ENCODE data around the gene NAA60.

NAA60 gene

GRCh38 chr16:3467182-3467581, 23.7 kb downstream of the NAA60 start:
- Histone ChIP-seq H3K36me3 (ENCODE audit: insufficient read depth, low read length) (peaks cover 4% of the 10 kb centered on the region; the same call in 1 of the 2 replicates), H3K27me3 (ENCODE audit: insufficient read depth, low read length, poor library complexity, severe bottlenecking) (no peaks in the 10 kb centered on the region), H3K4me3 (ENCODE audit: low read length, poor library complexity, severe bottlenecking) (no peak overlapping the region), H3K79me2 (ENCODE audit: insufficient read depth, low read length) (peaks cover 75% of the 10 kb centered on the region; the same call in 1 of the 2 replicates), H3K4me2 (ENCODE audit: low read depth, low read length, poor library complexity, severe bottlenecking) (no peak overlapping the region), H3K9ac (ENCODE audit: low read depth, low read length, poor library complexity, severe bottlenecking) (no peak overlapping the region), H4K20me1 (ENCODE audit: insufficient read depth, low read length, poor library complexity, severe bottlenecking) (no peaks in the 10 kb centered on the region), H3F3A (ENCODE audit: low read depth) (no peaks in the 10 kb centered on the region), H3K9me3 (ENCODE audit: insufficient read depth, low read depth, low read length) (no peaks in the 10 kb centered on the region), H3K4me1 (ENCODE audit: insufficient read depth, low read length, poor library complexity, severe bottlenecking) (peaks cover 4% of the 10 kb centered on the region), H3K9me2 (replicated peaks; ENCODE audit: low read depth, low read length) (no peaks in the 10 kb centered on the region), H2AFZ (ENCODE audit: low read length) (no peak overlapping the region)
- TF ChIP-seq CTCF (conservative IDR thresholded peaks at IDR 0.05; ENCODE audit: low read length) = no peak

GRCh38 chr16:3467921-3468320, 24.4 kb downstream of the NAA60 start:
- Histone ChIP-seq H3K4me3 (ENCODE audit: low read length, poor library complexity, severe bottlenecking) (no peak overlapping the region), H3K4me1 (ENCODE audit: insufficient read depth, low read length, poor library complexity, severe bottlenecking) (peaks cover 4% of the 10 kb centered on the region), H3K9me3 (ENCODE audit: insufficient read depth, low read depth, low read length) (no peaks in the 10 kb centered on the region), H3K36me3 (ENCODE audit: insufficient read depth, low read length) (peaks cover 4% of the 10 kb centered on the region; the same call in 1 of the 2 replicates), H4K20me1 (ENCODE audit: insufficient read depth, low read length, poor library complexity, severe bottlenecking) (no peaks in the 10 kb centered on the region), H3K27me3 (ENCODE audit: insufficient read depth, low read length, poor library complexity, severe bottlenecking) (no peaks in the 10 kb centered on the region), H3K9ac (ENCODE audit: low read depth, low read length, poor library complexity, severe bottlenecking) (no peak overlapping the region), H2AFZ (ENCODE audit: low read length) (no peak overlapping the region), H3K9me2 (replicated peaks; ENCODE audit: low read depth, low read length) (no peaks in the 10 kb centered on the region), H3K79me2 (ENCODE audit: insufficient read depth, low read length) (peaks cover 68% of the 10 kb centered on the region; the same call in 1 of the 2 replicates), H3F3A (ENCODE audit: low read depth) (no peaks in the 10 kb centered on the region), H3K4me2 (ENCODE audit: low read depth, low read length, poor library complexity, severe bottlenecking) (no peak overlapping the region)
- TF ChIP-seq CTCF (conservative IDR thresholded peaks at IDR 0.05; ENCODE audit: low read length) (no peak), EZH2phosphoT487 (IDR thresholded peaks at IDR 0.05; ENCODE audit: borderline replicate concordance) (no peak)

GRCh38 chr16:3468501-3468900, 25.0 kb downstream of the NAA60 start:
- Histone ChIP-seq H3K79me2 (ENCODE audit: insufficient read depth, low read length) (peaks cover 62% of the 10 kb centered on the region; the same call in 1 of the 2 replicates), H2AFZ (ENCODE audit: low read length) (no peak overlapping the region), H4K20me1 (ENCODE audit: insufficient read depth, low read length, poor library complexity, severe bottlenecking) (no peaks in the 10 kb centered on the region), H3K4me1 (ENCODE audit: insufficient read depth, low read length, poor library complexity, severe bottlenecking) (peaks cover 4% of the 10 kb centered on the region), H3K36me3 (ENCODE audit: insufficient read depth, low read length) (peaks cover 4% of the 10 kb centered on the region; the same call in 1 of the 2 replicates), H3K4me2 (ENCODE audit: low read depth, low read length, poor library complexity, severe bottlenecking) (no peak overlapping the region), H3K9me2 (replicated peaks; ENCODE audit: low read depth, low read length) (no peaks in the 10 kb centered on the region), H3K9me3 (ENCODE audit: insufficient read depth, low read depth, low read length) (no peaks in the 10 kb centered on the region), H3K9ac (ENCODE audit: low read depth, low read length, poor library complexity, severe bottlenecking) (no peak overlapping the region), H3F3A (ENCODE audit: low read depth) (no peaks in the 10 kb centered on the region), H3K4me3 (ENCODE audit: low read length, poor library complexity, severe bottlenecking) (no peak overlapping the region), H3K27me3 (ENCODE audit: insufficient read depth, low read length, poor library complexity, severe bottlenecking) (no peaks in the 10 kb centered on the region)
- TF ChIP-seq CTCF (conservative IDR thresholded peaks at IDR 0.05; ENCODE audit: low read length) (no peak), EZH2phosphoT487 (IDR thresholded peaks at IDR 0.05; ENCODE audit: borderline replicate concordance) (no peak)

All from Loucy (cell line).